Measurements from ENCODE around the gene ZSCAN12.

DNA sequence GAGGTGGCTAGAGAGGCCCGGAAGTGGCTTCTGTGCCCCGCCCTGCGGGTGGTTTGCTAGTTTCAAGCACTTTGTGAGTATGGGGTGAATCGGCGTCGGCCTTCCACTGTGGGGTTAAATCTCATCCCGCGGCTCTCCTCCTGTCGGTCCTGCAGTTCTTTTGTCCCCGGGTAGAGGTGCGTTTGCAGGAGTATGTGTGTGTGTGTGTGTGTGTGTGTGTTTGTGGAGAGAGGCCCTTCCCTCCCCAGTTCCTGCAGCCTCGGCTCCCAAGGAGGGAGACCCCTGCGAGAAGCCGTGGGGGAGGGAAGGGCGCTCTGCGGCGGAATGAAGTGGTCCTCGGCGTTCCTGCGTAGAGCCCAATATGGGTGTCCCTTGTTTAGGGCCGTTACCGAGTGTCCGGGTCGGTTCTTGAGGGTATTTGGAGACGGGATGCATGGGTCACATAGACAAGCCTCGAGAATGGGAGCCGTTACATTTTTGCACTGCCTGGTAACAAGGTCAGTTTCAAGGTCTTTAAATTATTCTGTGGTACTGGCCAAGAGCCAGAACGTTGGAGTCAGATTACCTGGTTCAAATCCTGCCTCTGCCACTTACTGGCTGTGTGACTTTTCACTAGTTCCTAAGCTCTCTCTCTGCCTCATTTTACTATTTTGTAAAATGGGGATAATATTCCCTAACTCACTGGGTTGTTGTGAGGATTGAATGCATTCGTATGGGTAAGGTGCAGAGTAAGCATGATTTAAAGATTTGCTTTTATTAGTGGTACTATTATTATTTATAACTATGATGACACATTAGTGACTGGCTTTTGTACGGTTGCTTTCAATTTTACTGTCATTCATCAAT lies 49.4 kb downstream of the ZSCAN12 start, which contains the start of gene ZKSCAN3:
- TF ChIP-seq, protein P1, sequence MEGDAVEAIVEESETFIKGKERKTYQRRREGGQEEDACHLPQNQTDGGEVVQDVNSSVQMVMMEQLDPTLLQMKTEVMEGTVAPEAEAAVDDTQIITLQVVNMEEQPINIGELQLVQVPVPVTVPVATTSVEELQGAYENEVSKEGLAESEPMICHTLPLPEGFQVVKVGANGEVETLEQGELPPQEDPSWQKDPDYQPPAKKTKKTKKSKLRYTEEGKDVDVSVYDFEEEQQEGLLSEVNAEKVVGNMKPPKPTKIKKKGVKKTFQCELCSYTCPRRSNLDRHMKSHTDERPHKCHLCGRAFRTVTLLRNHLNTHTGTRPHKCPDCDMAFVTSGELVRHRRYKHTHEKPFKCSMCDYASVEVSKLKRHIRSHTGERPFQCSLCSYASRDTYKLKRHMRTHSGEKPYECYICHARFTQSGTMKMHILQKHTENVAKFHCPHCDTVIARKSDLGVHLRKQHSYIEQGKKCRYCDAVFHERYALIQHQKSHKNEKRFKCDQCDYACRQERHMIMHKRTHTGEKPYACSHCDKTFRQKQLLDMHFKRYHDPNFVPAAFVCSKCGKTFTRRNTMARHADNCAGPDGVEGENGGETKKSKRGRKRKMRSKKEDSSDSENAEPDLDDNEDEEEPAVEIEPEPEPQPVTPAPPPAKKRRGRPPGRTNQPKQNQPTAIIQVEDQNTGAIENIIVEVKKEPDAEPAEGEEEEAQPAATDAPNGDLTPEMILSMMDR (IDR thresholded peaks at IDR 0.05 in 2 of 3, conservative IDR thresholded peaks at IDR 0.05 in 1 of 3; ENCODE audit: borderline replicate concordance in 1 of 3, insufficient read depth in 1 of 3, low read depth in 2 of 3, low read length in 2 of 3) = no peak
- no peak for TF ChIP-seq EZH2phosphoT487 (IDR thresholded peaks at IDR 0.05; ENCODE audit: borderline replicate concordance)
- TF ChIP-seq, protein P2, sequence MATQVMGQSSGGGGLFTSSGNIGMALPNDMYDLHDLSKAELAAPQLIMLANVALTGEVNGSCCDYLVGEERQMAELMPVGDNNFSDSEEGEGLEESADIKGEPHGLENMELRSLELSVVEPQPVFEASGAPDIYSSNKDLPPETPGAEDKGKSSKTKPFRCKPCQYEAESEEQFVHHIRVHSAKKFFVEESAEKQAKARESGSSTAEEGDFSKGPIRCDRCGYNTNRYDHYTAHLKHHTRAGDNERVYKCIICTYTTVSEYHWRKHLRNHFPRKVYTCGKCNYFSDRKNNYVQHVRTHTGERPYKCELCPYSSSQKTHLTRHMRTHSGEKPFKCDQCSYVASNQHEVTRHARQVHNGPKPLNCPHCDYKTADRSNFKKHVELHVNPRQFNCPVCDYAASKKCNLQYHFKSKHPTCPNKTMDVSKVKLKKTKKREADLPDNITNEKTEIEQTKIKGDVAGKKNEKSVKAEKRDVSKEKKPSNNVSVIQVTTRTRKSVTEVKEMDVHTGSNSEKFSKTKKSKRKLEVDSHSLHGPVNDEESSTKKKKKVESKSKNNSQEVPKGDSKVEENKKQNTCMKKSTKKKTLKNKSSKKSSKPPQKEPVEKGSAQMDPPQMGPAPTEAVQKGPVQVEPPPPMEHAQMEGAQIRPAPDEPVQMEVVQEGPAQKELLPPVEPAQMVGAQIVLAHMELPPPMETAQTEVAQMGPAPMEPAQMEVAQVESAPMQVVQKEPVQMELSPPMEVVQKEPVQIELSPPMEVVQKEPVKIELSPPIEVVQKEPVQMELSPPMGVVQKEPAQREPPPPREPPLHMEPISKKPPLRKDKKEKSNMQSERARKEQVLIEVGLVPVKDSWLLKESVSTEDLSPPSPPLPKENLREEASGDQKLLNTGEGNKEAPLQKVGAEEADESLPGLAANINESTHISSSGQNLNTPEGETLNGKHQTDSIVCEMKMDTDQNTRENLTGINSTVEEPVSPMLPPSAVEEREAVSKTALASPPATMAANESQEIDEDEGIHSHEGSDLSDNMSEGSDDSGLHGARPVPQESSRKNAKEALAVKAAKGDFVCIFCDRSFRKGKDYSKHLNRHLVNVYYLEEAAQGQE (IDR thresholded peaks at IDR 0.05; ENCODE audit: low read depth) = no peak
